GM18951 (cell line): Measurements from ENCODE around the gene ILRUN.
A peak's percentile ranks its signal among the peaks of the same experiment; 100 is the strongest.
"Not testable (repeated sequence)": the region's sequence is repeated elsewhere in the genome, so short reads cannot be mapped to it uniquely, and the experiment has no call there.

Experiments
- POLR2A ChIP-seq: IDR thresholded peaks from 4 replicates; pipeline ENCODE4 v1.6.1; 2011; ENCODE audit warnings: mild to moderate bottlenecking; ENCODE audit not compliant: insufficient read length, insufficient read depth; ENCODE audit errors: extremely low read depth
- in situ Hi-C: fragments of 300-500 bp; cut with MboI; formaldehyde crosslinking; loops from one replicate; pipeline ENCODE4 v1.12.0; 2022; ENCODE audit warnings: low sequenced_read_pairs, mixed read lengths, inconsistent platforms; ENCODE audit not compliant: unreplicated experiment

The ILRUN gene

DNA sequence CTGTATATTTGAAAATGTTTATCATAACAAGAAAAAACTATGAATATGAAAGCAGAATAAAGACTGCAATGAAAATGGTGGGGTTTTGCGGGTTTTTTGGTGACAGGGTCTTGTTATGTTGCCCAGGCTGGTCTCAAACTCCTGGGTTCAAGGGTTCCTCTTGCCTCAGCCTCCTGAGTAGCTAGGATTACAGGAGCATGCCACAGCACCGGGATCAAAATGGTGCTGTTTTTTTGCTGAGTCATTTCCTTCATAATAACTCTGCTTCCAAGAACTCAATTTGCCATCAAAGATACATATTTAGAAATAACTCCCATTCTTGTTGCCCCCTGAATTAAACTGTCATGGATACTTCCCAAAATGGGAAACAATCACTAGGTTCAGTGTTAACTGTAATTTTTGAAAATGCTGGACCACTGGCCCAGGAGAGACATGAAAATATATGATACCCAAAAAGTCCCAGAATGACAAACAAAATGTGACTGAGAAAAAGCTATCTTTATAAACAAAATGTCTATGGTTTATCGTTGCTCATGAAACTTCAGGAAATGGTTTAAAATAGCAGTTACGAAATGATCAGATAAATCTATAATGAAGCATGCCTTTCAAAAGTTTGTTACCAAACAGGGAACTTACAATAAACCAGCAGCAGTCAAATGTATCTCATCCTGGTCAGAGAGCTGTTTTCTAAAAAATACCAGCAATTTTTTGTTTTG lies 32.2 kb downstream of the ILRUN start:
- no peak for TF ChIP-seq POLR2A
- in situ Hi-C loops, result no loop called here

DNA sequence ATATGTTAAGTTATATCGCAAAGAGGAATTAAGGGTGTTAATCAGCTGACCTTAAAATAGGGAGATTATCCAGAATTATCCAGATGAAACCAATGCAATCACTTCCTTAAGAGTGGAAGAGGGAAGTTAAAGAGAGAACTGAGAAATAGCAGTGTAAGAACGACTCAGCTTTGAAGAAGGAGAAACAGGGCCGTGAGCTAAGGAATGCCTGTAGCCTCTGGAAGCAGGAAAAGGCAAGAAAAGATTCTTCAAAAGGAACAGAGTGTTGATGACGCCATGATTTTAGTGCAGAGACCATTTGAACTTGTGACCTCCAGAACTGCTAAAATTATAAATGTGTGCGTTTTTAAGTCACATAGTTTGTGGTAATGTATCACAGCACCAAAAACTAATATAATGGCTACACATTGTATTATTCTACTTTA lies 32.7 kb downstream of the ILRUN start:
- in situ Hi-C loops, result no loop called here
- no peak for TF ChIP-seq POLR2A

DNA sequence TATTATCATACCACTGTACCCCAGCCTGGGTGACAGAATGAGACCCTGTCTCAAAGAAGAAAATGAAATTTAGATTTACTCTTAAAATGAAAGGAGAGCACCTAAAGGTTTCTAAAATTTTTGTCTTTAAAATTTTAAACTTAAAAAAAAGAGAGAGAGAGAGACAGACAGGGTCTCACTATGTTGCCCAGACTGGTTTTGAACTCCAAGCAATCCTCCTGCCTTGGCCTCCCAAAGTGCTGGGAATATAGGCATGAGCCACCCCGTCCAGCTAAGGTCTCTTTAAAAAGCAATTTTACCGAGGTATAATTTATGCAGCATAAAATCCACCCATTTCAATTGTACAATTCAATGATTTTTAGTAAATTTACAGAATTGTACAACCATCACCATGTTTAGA lies 33.2 kb downstream of the ILRUN start:
- in situ Hi-C loops, result no loop called here
- no peak for TF ChIP-seq POLR2A

DNA sequence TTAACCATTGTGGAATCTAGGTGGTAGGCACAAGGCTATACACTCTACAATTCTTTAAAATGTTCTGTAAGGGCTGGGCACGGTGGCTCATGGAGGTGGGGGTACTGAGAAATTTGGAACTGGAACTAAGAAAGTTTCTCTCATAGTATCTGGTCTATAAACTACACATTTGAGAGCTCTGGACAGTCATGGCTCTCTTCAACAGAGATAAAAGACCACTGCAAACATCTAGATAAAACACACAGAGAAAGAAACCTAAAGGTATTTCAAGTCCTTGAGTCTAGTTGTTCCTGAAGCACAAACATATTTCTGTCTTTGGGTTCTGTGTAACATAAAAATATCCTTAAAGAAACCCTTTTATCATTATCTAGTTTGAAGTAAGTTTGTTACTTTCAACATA lies 35.2 kb downstream of the ILRUN start:
- TF ChIP-seq POLR2A, result no peak
- in situ Hi-C loops, result no loop called here

DNA sequence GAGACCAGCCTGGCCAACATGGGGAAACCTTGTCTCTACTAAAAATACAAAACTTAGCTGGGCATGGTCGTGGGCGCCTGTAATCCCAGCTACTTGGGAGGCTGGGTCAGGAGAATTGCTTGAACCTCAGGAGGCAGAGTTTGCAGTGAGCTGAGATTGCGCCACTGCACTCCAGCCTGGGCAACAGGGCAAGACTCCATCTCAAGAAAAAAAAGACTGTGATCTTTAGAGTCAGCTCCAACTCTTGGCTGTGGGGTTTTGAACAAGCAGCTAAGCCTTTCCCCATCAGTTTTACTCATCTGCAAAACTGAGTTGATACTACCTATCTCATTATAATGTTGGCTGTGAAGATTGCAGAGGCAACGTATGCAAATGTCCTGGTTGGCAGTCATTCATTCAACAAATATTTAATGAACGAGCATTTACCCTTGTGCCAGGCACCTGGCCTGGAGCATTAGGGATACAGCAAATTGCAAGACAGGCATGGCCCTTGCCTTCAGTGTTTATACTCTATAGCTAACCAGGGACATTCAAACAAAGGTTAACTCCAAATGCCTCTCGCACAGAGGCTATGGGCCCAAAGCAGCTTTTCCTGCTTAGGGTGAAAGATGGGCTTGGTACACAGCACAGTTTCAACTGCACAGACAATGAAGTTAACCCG lies 37.8 kb downstream of the ILRUN start:
- TF ChIP-seq POLR2A, result no peak
- in situ Hi-C loops, result no loop called here

DNA sequence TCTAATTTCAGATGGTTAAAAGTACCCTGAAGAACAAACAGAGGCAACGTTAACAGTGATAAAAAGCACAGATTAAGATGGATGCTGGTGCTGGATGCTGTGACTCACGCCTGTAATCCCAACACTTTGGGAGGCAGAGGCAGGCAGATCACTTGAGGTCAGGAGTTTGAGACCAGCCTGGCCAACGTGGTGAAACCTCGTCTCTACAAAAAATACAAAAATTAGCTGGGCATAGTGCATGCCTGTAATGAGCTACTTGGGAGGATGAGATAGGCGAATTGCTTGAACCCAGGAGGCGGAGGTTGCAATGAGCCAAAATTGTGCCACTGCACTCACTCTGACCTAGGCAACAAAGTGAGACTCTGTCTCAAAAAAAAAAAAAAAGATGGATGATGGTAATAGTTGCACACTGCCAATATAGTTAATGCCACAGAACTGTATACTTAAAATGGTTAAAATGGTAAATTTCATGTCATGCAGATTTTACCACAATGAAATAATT lies 38.5 kb downstream of the ILRUN start:
- in situ Hi-C loops, result not testable (repeated sequence)

DNA sequence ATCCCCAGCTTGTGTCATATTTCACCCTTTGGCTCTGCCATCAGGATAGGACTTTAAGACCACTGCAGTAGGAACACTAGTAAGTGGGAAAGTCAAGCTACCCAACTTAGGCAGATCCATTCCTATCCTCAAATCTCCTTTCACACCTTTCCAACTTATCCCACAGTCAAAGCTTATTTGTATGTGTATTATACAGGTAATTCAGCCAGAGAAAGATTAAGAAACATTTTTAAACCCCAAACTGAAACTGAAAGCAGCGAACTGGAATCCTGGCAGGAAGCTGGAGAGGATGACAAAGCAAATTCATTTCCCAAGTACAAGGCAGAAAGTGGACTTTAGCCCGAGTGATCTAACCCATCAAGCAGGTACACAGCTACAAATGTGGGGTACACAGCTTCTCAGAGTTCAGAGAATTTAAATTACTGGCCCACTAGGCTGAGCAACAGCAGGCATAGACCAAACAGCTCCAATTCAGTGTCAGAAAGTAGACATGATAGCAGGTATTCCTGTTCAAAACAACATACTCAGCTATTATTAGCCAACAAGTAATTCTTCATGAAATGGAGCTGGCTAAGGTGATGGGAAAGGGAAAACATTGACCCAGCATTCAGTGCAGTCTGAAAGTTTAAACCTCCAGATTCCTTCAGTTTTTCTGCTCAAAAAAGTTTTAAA lies 39.1 kb downstream of the ILRUN start:
- in situ Hi-C loops, result no loop called here
- no peak for TF ChIP-seq POLR2A

DNA sequence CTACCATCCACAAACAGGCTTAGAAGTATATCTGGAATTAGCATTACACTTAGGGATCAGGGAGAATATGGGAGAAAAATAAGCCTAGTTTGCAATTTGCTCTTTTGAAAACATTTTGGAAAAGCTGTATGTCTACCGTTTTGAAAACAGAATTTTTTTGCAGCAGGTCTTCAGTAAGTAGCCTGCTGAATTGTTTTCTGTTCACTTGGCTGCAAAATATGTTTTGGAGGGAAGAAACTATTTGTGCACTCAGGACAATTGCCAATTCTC lies 39.6 kb downstream of the ILRUN start:
- TF ChIP-seq POLR2A, result no peak
- in situ Hi-C loops, result no loop called here

DNA sequence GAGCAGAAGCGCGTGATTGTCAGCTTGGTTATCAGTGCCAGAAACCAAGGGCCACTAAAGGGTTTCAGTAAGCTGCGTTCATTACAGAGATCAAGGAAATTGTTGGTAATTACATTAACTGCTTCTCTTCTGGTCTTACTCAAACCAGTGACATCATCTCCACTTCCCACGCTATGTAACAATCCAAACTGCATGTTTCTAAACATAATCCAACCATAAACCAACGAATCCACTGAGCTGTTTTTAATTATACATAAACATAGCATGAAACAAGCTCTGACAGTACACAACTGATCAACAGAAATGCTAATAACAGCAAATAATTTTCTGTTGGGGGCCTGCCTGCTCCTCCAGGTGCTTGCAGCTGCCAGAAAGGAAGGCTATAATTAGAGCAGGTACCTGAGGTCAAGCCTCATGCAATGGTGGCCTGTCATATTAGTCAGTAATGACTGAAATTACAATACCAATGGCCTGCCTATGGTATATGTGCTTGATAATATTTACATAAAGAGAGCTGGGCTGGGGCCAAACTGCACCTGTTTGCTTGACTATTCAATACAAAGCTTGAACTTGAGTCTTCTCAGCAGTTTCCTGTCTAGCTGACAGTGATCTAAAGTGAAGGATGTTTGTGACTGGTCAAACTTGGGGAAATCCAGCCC lies 40.1 kb downstream of the ILRUN start:
- peak; percentile 44 for TF ChIP-seq POLR2A
- in situ Hi-C loops, result no loop called here

DNA sequence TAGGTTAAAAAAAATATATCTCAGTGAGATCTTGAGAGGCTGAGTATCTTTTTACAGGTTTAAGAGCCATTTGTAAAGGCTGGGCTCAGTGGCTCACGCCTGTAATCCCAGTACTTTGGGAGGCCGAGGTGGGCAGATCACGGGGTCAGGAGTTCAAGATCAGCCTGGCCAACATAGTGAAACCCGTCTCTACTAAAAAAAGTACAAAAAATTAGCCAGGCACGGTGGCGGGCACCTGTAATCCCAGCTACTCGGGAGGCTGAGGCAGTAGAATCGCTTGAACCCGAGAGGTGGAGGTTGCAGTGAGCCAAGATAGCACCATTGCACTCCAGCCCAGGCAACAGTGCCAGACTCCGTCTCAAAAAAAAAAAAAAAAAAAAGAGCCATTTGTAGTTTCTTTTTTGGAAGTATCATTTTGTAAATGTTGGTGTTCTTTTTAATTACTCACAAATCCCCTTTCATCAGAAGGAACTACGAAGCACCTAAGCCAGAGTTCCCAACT lies 40.6 kb downstream of the ILRUN start:
- in situ Hi-C loops, result not testable (repeated sequence)

DNA sequence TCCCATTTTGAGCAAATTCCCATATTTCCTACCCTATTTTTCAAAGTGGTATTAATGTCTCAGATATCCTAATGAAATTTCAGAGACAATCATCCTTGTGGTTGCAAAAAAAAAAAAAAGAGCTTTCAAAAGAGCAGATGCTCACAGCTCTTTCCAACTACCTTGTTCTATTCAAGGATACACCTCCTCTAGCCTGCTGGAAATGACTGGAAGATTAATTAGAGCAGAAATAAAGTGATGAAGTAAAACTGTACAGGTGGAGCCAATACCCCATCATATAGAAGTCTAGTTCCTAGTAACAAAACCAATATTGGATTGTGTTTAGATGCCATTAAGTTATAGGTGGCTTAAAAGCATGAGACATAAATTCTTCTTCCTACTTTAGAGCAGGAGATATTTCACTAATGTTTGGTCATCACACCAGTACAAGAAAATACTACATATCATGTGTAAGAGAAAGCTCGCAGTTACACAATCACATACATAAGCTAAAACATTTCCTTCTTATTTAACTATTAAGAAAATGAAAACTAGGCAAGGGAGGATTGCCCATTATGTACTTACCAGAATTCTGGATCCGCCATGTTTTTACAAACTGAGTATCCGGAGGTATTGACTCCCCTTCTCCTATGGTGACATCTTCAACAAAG lies 42.4 kb downstream of the ILRUN start:
- in situ Hi-C loops, result no loop called here
- no peak for TF ChIP-seq POLR2A

DNA sequence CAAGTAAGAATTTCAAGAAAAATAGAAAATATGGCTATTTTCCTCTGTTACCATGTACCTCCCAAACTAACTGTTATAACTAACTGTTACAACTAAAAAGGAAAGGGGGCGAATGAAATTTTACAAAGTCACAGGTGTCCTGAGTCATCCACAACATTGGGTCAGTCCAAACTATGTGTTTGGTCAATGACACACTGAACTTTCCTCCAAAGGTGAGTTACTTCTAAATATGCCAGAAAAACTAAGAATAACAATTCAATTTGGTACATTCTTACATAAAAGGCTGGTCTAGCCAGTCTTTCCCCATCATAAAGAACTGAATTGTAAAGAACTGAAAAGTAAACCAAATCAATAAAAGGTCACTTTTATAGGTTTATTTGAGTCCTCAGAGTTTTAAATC lies 44.3 kb downstream of the ILRUN start:
- in situ Hi-C loops, result no loop called here
- no peak for TF ChIP-seq POLR2A

DNA sequence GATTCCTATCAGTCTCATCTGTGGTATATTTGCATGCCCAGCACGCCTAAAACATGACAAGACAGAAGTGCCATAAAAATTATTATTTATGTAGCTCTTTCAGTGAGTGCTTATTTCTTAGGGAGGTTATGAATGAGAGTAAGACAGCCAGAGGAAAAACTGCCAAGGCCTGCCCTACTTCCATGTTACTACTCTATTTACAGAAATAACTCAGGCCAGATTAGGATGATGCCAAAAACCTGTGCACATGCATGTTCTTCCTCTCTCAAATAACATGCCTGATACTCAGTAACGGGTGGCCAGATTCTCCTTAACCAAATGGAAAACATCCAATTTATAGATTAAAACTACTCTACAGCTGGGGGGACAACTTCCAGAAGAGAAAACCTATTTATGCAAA lies 45.7 kb downstream of the ILRUN start:
- no peak for TF ChIP-seq POLR2A
- in situ Hi-C loops, result no loop called here

DNA sequence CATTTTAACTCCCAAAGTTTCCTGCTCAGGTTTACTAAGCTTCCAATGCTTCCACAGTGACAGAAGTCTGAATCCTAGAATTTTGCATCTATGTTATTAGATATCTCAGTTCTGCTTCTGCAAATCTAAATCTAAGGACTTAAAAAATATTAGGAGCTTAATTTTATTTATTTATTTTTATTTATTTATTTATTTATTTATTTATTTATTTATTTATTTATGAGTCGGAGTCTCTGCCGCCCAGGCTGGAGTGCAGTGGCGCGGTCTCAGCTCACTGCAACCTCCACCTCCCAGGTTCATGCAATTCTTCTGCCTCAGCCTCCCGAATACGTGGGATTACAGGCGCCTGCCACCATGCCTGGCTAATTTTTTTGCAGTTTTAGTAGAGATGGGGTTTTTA lies 46.3 kb downstream of the ILRUN start:
- in situ Hi-C loops, result not testable (repeated sequence)
